SW480 (cell line): ENCODE results near the gene NUP153.
"Not testable (repeated sequence)": the region's sequence is repeated elsewhere in the genome, so short reads cannot be mapped to it uniquely, and the experiment has no call there.

Experiments
- DNase-seq: peaks from one replicate; pipeline ENCODE4 v3.0.0-alpha.2; 2016; ENCODE audit warnings: low spot score

Gene NUP153

DNA sequence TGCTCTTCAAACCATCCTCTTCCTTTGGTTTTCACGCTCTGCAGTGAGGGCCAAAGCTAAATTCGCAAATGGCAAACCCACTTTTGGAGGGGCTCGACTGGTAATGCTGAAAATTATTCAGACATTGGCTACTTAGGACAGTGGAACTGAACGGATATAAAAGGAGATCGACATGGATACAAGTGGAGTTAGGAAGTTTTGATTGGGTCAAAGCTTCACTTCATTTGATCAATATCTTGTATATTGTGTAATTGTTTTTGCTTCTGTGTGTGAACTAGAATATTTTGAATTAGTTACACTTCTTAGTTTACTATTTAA, 105.4 kb downstream of the NUP153 start:
- no peak for DNase-seq

DNA sequence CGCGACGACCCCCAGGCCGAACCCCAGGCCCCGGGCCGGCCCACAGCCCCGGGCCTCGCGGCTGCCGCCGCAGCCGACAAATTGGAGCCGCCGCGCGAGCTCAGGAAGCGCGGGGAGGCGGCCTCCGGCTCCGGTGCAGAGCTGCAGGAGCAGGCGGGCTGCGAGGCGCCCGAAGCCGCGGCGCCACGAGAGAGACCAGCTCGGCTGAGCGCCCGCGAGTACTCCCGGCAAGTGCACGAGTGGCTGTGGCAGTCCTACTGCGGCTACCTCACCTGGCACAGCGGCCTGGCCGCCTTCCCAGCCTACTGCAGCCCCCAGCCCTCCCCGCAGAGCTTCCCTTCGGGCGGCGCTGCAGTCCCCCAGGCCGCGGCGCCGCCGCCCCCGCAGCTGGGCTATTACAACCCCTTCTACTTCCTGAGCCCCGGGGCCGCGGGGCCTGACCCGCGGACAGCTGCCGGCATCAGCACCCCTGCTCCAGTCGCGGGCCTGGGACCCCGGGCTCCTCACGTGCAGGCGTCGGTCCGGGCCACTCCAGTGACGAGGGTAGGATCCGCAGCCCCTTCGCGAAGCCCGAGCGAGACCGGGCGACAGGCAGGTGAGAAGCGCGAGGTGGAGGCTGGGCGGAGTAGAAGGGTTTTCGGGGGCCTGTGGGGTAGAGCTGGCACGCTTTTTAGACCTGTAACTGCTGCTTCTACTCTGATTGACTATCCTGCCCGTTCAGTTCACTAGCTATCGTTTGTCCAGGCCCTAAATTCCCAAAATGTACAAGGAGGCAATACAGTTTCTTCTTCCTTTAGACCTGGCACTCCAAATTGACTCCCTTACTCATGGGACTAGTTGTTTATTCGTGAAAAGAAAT, 106.0 kb downstream of the NUP153 start:
- peak; percentile 27 for DNase-seq

DNA sequence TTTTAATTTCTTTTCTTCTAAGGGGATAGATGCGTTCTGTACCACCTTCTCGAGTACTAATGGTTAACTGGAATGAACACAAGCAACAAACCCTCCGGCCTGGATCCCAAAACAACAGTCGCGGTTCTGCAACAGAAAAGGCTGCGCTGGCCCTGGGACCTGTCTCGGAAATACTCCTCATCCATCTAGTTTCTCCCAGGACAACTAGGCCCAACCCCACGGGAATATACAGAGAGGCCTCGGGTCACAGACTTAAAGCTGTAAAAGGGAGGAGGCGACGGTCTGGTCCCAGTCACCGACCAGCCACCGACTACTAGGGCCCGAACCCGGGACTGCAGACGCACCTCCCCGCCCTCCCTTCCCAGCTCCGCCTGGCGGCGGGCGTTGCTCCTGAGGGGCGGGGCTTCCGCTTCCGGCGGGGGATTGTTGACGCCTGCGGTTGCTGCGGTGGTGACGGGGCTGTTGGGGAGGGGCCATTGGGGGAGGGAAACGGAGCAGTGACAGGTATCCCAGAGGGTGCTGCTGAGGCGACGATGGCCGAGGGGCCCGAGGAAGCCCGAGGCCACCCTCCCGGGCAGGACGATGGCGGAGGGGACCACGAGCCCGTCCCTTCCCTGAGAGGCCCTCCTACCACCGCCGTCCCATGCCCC, 106.7 kb downstream of the NUP153 start, which contains the start of gene FAM8A1:
Gene FAM8A1 (plus strand): TSS at position 426 of the 650 bp plus-strand sequence. CDS start 108 bp downstream, at position 534.
- peak; percentile 87 for DNase-seq

DNA sequence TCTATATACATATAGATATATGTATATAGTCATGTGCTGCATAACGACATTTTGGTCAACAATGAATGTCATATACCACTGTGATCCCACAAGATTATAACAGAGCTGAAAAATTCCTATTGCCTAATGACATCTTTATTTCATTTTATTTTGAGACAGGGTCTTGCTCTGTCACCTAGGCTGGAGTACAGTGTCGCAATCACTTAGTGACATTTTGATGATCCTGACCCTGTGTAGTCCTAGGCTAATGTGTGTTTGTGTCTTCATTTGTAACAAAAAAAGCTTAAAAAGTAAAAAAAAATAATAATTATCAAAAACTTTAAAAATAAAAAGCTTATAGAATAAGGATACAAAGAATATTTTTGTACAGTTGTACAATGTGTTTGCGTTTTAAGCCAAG, 110.6 kb downstream of the NUP153 start:
- DNase-seq: no peak

DNA sequence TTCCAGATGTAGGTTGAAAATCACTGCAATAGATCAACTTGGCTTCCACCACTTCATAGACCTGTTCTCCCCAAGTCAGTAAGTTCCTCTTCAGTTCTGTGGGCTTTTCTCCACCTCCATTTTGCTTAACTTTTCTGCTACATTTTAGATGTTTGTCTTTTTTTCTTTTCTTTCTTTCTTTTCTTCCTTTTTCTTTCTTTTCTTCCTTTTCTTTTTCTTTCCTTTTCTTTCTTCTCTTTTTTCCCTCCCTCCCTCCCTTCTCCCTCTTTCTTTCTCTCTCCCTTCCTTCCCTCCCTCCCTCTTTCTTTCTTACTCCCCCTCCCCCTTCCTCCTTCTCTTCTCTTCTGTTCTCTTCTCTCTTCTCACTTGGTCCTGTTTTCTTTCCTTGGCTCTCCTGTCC, 113.5 kb downstream of the NUP153 start:
- DNase-seq: no peak

DNA sequence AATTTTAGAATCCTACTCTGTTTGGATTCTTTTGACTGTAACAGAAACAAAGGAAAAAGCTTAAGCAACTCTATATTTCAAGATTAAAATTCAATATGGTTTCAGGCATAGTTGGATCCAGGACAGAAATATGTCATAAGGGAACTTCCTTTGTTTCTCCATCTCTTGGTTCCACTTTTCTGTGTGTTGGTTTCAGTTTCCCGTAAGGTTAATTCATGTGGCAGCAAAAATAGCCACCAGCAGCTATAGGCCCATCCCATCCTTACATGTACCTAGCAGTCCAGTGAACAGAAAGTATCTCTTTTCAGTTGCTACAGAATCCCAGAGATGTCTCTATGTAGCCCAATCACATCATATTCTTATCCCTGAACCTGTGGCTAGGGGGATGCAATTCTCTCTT, 115.4 kb downstream of the NUP153 start:
- DNase-seq: no peak

DNA sequence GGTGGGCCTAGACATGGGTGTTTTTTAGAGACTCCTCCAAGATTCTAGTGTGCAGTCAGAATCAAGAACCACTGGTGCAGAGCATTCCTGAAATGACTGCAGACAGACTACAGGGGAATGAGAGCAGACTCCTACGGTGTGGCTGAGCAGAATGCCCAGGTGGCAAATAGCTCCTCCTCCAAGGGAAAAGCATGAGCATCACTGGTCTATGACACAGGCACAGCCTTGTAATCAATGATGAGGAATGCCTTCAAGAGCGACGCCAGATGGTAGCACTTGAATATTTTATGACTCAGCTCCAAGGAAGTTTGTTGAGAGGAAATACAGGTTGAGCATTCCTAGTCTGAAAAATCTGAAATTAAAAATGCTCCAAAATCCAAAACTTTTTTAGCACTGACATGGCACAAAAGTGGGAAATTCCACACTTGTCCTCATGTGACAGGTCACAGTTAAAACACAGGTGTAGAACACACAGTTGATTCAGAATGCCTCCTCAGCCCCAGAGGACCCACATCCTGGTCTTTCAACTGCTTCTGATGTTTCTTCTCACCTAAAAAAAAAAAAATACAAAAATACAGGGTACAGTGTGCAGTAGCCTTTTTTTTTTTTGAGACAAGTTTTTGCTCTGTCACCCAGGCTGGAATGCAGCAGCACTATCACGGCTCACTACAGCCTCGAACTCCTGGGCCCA, 117.2 kb downstream of the NUP153 start:
- DNase-seq: no peak

DNA sequence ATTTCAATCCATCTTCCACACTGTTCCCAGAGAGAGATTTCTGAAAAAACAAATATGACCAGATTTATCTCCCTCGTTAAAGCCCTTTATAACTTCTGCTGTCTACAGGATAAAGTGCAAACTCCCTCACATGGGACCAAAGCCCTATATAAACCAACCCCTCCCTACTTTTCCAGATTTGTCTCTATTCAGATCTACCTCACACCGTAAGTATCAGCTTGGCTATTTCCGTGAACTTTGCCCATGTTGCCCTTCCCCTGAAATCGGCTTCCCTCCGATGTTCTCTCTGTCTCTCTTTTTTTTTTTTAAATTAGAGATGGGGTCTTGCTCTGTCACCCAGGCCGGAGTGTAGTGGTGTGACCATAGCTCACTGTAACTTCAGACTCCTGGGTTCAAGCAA, 118.7 kb downstream of the NUP153 start:
- DNase-seq: no peak

DNA sequence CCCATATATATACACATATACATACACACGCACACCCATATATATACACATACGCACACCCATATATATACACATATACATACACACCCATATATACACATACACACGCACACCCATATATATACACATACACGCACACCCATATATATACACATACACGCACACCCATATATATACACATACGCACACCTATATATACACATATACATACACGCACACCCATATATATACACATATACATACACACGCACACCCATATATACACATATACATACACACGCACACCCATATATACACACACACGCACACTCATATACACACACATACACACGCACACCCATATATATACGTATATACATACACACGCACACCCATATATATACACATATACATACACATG, 120.1 kb downstream of the NUP153 start:
- not testable (repeated sequence) for DNase-seq

DNA sequence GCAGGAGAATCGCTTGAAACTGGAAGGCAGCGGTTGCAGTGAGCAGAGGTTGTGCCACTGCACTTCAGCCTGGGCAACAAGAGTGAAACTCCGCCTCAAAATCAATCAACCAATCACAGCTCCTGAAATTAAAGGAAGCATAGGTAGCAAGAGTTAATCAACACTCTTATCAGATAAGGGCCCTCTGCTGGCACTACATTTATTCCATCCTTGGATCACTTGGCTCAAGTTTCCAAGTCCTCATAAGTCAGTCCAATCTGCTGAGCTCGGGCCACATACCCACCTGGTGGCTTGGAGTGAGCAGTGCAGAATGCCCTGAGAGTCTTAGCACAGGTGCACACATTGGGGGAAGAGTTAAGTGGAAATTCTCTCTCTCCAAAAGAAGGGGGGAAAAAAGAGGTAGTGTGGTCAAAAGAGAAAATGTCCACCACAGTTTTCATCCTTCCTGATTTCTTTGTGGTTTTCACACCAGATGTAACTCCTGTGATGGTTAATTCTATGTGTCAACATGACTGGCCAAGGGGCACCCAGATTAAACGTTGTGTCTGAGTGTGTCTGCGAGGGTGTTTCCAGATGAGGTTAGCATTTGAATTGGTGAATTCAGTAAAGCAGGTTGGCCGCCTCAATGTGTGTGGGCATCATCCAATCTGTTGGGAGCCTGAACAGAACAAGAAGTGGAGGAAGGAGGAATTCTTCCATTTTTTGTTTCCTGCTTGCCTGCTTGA, 120.8 kb downstream of the NUP153 start:
- peak; percentile 36 for DNase-seq

DNA sequence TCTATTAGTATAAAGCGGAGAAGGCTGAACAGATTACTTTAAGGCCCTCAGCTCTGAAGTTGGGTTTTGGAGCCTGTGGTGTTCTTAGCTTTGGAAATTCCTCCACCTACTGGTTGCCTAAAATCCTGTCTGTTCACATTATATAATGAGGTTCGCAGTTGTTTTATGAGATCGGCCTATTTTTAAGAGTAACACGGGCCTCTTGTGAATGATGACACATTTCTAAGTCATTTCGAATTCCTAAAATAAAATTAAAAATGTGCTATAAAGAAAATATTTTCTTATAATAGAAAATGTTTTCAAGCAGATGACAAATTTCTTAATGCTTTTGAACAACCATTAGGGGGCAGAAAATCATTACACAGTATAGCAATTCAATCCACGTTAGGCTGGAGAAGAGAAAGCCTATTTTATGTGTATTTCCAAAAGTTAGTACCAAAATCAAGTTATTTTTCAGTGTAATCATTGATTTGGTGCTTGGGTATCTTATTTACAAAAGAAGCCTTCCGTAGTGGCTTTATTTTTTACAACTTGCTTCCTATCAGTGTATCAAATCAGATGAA, 122.4 kb downstream of the NUP153 start:
- peak; percentile 60 for DNase-seq

DNA sequence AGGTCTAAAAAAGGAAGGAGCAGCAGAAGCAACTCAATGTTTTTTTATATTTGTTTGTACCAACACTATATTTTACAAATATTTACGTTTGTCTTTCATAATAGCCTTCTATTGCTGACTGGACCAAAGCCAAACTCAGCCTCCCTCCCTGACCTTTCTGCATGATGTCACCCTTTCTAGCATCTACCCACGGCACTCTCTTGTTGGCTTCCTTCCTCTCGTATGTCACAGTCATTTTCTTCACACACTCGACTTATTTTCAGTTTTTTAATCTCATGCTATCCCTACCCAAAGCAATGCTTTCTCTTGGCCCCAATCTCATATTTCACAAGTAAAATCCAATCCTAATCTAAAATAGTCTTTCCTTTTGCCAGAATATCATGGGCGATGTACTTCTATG, 122.9 kb downstream of the NUP153 start:
- DNase-seq: no peak

DNA sequence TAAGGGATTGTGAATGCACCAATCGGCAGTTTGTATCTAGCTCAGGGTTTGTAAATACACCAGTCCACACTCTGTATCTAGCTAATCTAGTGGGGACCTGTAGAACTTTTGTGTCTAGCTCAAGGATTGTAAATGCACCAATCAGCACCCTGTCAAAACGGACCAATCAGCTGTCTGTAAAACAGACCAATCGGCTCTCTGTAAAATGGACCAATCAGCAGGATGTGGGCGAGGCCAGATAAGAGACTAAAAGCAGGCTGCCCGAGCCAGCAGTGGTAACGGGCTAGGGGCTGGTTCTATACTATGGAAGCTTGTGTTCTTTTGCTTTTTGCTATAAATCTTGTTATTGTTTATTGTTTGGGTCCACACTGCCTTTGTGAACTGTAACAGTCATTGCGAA, 125.4 kb downstream of the NUP153 start:
- not testable (repeated sequence) for DNase-seq

DNA sequence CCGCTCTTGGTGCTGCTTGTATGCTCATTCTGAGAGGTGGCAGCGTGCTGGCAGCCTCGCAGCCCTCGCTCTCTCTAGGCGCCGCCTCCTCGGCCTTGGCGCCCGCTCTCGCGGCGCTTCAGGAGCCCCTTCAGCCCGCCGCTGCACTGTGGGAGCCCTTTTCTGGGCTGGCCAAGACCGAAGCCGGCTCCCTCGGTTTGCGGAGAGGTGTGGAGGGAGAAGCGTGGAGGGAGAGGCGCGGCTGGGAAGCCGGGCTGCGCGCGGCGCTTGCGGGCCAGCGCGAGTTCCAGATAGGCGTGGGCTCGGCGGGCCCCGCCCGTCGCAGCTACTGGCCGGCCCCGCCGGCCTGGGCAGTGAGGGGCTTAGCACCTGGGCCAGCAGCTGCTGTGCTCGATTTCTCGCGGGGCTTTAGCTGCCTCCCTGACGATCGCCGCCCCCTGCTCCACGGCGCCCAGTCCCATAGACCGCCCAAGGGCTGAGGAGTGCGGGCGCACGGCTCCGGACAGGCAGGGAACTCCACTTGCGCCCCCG, 126.1 kb downstream of the NUP153 start:
- DNase-seq: peak; percentile 22

DNA sequence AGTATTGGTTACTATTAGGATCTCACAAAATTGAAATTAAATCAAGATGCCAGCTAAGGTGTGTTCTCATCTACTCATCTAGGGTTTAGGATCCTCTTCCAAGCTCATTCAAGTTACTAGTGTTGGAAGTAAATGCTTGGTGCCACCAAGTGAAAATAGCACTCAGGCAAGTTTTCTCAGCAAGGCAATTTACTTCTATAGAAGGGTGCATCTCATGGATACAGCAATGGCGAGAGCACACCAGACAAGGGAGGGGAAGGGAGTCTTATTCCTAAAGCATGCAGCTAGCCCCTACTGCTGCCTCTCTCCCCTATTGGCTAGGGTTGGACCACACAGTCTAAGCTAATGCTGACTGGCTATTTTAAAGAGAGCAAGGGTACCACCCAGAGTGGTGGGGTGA, 129.7 kb downstream of the NUP153 start:
- DNase-seq: no peak

DNA sequence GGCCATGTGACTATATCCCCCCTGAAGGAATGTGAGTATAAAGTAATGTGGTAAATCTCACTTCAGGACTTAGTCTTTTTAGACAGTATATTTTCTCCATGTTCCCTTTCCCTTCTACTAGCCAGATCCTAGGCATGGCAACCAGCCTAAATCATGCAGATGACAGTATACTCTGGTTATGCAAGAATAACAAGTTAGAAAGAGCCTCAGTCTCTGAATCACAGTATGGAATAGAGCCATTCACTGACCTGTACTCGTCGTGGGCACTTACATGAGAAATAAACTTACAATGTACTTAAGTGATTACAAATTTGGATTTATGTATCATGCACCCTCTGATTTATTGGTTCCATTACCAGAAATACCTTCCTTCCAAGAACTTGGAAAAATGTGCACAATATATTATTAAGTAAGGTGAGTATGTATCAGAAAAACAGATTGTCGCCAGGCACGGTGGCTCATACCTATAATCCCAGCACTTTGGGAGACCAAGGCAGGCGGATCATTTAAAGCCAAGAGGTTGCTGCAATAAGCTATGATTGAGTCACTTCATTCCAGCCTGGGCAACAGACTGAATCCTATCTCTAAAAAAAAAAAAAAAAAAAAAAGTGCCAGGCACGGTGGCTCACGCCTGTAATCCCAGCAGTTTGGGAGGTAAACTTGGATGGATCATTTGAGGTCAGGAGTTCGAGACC, 131.7 kb downstream of the NUP153 start:
- no peak for DNase-seq

DNA sequence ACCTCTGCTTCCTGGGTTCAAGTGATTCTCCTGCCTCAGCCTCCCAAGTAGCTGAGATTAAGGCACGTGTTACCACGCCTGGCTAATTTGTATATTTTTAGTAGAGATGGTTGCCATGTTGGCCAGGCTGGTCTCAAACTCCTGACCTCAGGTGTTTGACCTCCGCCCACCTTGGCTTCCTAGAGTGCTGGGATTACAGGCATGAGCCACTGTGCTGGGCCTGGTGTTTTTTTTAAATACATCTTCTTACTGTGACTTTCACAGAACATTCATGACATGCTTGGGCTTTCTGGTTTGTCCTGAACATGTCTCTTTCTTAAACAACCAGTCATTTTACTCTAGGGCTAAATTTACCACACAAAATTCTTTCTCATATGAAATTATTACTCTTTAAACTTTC, 141.3 kb downstream of the NUP153 start:
- DNase-seq: no peak
